B cell (primary cell): ENCODE data around the gene RGS7BP.

Experiments
- EZH2 ChIP-seq: IDR thresholded peaks from 2 replicates; pipeline ENCODE4 v1.6.1; 2012; ENCODE audit warnings: borderline replicate concordance, low read depth, mild to moderate bottlenecking, moderate library complexity, low read length; ENCODE audit not compliant: insufficient read depth, poor library complexity, severe bottlenecking
- TF ChIP-seq, protein P1 (sequence below): fragments of 200-600 bp; IDR thresholded peaks from one replicate; pipeline ENCODE4 v1.8.0; 2022; ENCODE audit warnings: antibody characterized with exemption, mild to moderate bottlenecking

DNA sequence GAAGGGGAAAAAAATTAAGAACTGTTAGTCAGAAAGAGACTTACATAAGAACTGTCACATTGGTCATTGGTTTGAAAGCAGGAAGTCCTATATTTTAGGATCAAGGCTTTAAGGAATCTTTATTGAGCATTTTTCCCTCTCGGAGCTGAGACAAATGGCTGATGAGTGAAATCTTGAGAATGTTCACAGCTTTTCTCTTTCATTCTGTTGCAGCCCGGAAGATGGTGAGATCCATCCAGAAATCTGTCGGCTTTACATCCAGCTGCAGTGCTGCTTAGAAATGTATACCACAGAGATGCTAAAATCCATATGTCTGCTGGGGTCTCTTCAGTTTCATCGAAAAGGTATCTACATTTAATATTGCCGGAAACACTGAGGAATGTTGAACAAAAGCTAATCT, 69.7 kb downstream of the RGS7BP start:
- TF ChIP-seq EZH2: no peak
- TF ChIP-seq, protein P1, sequence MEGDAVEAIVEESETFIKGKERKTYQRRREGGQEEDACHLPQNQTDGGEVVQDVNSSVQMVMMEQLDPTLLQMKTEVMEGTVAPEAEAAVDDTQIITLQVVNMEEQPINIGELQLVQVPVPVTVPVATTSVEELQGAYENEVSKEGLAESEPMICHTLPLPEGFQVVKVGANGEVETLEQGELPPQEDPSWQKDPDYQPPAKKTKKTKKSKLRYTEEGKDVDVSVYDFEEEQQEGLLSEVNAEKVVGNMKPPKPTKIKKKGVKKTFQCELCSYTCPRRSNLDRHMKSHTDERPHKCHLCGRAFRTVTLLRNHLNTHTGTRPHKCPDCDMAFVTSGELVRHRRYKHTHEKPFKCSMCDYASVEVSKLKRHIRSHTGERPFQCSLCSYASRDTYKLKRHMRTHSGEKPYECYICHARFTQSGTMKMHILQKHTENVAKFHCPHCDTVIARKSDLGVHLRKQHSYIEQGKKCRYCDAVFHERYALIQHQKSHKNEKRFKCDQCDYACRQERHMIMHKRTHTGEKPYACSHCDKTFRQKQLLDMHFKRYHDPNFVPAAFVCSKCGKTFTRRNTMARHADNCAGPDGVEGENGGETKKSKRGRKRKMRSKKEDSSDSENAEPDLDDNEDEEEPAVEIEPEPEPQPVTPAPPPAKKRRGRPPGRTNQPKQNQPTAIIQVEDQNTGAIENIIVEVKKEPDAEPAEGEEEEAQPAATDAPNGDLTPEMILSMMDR: no peak
